Globus pallidus (tissue), 1 donor: ENCODE data around the gene DNAH1.

ENCODE experiments used
- DNase-seq: peaks from one replicate; pipeline ENCODE4 v3.0.0-alpha.2; 2015; ENCODE audit warnings: low spot score

DNAH1 gene

GRCh38 chr3:52311576-52312119, 4.5 kb upstream of the DNAH1 start:
- DNase-seq, result no peak

GRCh38 chr3:52313188-52313773, 2.8 kb upstream of the DNAH1 start:
- DNase-seq, result no peak

GRCh38 chr3:52313774-52314188, 2.3 kb upstream of the DNAH1 start:
- DNase-seq, result no peak

- DNase-seq, result no peak
Observed at GRCh38 chr3:52314489-52314888, 1.6 kb upstream of the DNAH1 start.

GRCh38 chr3:52315006-52315405, 1.1 kb upstream of the DNAH1 start:
- no peak for DNase-seq

GRCh38 chr3:52317208-52318000, 1.3 kb downstream of the DNAH1 start:
- no peak for DNase-seq

- no peak for DNase-seq
Observed at GRCh38 chr3:52318186-52318816, 2.2 kb downstream of the DNAH1 start.

GRCh38 chr3:52319921-52320595, 3.9 kb downstream of the DNAH1 start:
- DNase-seq, result no peak

GRCh38 chr3:52321481-52321880, 5.4 kb downstream of the DNAH1 start:
- no peak for DNase-seq

- DNase-seq, result no peak
Observed at GRCh38 chr3:52322466-52322865, 6.3 kb downstream of the DNAH1 start.

- DNase-seq, result no peak
Observed at GRCh38 chr3:52323526-52324295, 7.6 kb downstream of the DNAH1 start.

- no peak for DNase-seq
Observed at GRCh38 chr3:52324676-52325075, 8.6 kb downstream of the DNAH1 start.

GRCh38 chr3:52325686-52326085, 9.6 kb downstream of the DNAH1 start:
- DNase-seq, result no peak

GRCh38 chr3:52326976-52327375, 10.9 kb downstream of the DNAH1 start:
- DNase-seq, result no peak

- no peak for DNase-seq
Observed at GRCh38 chr3:52327486-52328290, 11.6 kb downstream of the DNAH1 start.

- DNase-seq, result no peak
Observed at GRCh38 chr3:52328536-52329080, 12.5 kb downstream of the DNAH1 start.

- no peak for DNase-seq
Observed at GRCh38 chr3:52330194-52330805, 14.2 kb downstream of the DNAH1 start.

GRCh38 chr3:52331091-52331490, 15.0 kb downstream of the DNAH1 start:
- no peak for DNase-seq

GRCh38 chr3:52331906-52332305, 15.8 kb downstream of the DNAH1 start:
- no peak for DNase-seq
